ENCODE data around the gene CHAF1A. TPM values are rescaled to one million over a fixed set of nuclear protein-coding genes. Genes with fewer than 3 reads are reported as not detected.

The CHAF1A gene
- total RNA-seq, 1 donor from 2014 or later = 5.1 TPM

DNA sequence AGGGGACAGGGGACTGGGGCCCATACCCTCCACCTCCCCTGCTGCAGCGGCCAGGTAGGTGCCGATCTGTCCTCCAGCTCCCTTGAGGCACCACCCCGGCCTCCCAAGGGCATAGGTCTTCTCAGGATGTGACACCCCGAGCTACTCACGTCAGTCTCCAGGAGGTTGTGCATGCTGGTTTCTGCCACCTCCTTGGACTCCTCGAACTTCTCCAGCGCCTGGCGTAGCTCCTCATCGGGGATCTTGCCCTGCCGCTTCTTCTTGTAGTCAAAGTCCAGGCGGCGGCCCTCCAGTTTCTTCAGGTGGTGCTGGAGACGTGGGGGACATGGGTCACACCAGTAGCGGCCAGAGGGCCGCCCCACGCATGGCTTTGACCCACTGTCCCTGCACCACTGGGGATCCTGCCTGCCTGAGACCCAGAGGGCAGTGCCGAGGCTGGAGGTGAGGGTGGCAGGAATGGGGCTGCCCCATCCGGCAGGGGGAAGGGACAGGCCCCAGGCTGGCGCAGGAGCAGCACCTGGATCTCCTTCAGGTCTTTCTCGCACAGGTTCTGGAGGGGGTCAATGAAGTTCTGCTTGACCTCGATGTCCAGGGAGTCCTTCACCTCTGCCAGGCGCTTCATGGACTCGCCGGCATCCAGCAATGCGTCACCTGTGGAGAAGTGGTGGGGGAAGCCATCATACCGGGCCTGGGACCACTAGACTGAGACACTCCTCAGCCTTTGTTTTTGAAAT is 38.7 kb upstream of the CHAF1A start:
- Histone ChIP-seq H3K27me3 (ENCODE audit: low read depth) (no peaks in the 10 kb centered on the region), H3K36me3 (peaks cover 72% of the 10 kb centered on the region), H3K4me3 (no peak overlapping the region), H3K9me3 (replicated peaks) (no peaks in the 10 kb centered on the region), H3K4me1 (peaks cover 22% of the 10 kb centered on the region), H3K27ac (replicated peaks) (no peak overlapping the region)
- intact Hi-C loops (cut with micrococcal nuclease) = no loop called here
- TF ChIP-seq, protein P1, sequence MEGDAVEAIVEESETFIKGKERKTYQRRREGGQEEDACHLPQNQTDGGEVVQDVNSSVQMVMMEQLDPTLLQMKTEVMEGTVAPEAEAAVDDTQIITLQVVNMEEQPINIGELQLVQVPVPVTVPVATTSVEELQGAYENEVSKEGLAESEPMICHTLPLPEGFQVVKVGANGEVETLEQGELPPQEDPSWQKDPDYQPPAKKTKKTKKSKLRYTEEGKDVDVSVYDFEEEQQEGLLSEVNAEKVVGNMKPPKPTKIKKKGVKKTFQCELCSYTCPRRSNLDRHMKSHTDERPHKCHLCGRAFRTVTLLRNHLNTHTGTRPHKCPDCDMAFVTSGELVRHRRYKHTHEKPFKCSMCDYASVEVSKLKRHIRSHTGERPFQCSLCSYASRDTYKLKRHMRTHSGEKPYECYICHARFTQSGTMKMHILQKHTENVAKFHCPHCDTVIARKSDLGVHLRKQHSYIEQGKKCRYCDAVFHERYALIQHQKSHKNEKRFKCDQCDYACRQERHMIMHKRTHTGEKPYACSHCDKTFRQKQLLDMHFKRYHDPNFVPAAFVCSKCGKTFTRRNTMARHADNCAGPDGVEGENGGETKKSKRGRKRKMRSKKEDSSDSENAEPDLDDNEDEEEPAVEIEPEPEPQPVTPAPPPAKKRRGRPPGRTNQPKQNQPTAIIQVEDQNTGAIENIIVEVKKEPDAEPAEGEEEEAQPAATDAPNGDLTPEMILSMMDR (IDR thresholded peaks at IDR 0.05; ENCODE audit: borderline replicate concordance) = no peak
- no peak for DNase-seq

DNA sequence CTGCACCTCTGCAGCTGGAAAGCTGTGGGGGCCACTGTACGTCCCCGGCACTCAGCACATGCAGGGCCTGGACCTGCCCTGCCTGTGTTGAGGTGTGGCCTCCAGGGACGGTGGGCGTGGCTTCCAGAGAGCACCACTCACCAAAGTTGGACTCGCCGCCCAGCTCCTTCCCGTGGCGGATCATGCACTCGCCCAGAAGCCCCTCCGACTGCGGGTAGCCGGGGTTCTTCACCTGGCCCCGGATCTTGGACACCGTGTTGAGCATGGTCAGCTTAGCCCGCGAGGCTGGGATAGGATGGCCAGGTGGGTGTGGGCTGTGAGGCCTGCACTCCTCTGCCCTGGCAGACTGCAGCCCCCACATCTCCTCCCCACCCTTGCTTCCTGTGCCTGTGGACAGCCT is 37.1 kb upstream of the CHAF1A start:
- TF ChIP-seq, protein P1 (IDR thresholded peaks at IDR 0.05; ENCODE audit: borderline replicate concordance) = no peak
- Histone ChIP-seq H3K27ac (replicated peaks) (no peak overlapping the region), H3K4me3 (no peak overlapping the region), H3K4me1 (peaks cover 38% of the 10 kb centered on the region), H3K9me3 (replicated peaks) (no peaks in the 10 kb centered on the region), H3K27me3 (ENCODE audit: low read depth) (no peaks in the 10 kb centered on the region), H3K36me3 (peaks cover 59% of the 10 kb centered on the region)
- no peak for DNase-seq
- intact Hi-C loops (cut with micrococcal nuclease) = no loop called here

DNA sequence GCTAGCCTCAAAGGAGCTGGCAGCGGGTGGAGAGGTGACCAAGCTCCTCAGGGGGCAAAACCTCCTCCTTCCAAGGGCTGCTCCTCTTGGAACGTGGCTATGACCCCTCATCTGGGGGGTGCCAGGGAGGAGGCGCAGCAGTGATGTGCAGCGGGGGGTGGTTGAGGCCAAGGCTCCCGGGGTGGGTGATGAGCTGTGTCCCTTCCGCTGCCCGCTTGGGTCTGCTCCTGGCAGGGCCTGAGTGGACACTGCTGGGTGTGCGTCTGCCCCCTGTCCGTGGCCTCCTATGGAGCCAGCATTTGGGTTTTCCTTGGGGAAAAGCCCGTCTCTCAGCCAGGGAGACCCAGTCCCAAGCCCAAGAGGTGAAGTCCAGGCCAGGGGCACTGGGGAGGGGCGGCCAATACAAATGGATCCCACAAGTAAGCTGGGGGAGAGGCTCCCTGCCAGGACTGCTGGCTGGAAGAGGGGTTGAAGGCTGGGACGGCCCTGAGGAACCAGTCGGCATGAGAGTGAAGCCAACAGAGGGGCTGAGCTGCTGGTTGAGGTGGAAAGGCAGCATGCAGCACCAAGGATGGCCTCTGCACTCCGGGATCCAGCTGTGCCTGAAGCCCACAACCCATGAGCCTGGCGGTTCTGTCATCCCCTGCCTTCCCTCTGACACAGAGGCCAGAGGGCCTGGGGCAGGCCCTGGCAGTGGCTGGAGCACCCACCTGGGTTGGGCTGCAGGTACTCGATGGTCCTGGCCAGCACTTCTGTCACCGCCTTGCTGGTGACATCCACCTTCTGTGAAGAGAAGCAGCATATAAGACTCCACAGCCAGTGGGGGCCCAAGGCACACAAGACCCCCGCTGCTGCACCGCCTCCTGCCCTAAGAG is 36.4 kb upstream of the CHAF1A start:
- no peak overlapping the region for H3K27ac ChIP-seq (replicated peaks)
- H3K9me3 ChIP-seq (replicated peaks) = no peaks in the 10 kb centered on the region
- no peak for DNase-seq
- H3K4me3 ChIP-seq = no peak overlapping the region
- TF ChIP-seq, protein P1 (IDR thresholded peaks at IDR 0.05; ENCODE audit: borderline replicate concordance) = no peak
- H3K36me3 ChIP-seq = peaks cover 54% of the 10 kb centered on the region
- intact Hi-C loops (cut with micrococcal nuclease) = no loop called here
- peaks cover 45% of the 10 kb centered on the region for H3K4me1 ChIP-seq
- no peaks in the 10 kb centered on the region for H3K27me3 ChIP-seq (ENCODE audit: low read depth)

DNA sequence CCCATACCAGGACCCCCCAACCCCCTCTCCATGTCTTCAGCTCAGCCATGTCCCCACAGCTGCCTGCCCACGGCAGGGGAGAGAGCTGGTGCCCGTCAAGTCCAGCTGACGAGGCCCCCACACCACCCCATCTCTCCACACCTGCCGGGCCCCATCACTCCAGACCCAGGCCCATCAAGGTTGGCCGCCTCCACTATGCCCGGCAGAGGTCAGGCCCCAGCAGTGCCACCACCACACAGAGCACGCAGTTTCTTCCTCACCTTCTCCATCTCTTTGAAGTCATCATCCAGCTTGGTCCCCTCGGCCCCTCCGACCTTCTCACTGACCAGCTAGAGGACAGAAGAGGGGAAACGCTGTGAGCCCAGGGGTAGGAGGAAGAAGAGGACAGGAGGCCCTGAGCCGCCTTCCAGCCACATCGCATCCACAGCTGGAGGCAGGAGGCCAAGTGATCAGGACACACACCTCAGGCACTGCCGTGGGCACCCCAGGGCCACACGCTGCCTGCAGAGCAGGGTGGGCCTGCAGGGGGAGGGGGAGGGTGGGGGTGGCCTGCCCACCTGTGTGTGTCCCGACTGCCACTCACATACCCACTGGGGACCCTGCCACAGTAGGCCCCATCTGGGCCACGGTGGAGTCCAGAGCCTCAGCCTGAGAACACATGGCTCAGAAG is 35.6 kb upstream of the CHAF1A start:
- no peaks in the 10 kb centered on the region for H3K27me3 ChIP-seq (ENCODE audit: low read depth)
- no peak overlapping the region for H3K27ac ChIP-seq (replicated peaks)
- H3K36me3 ChIP-seq = peaks cover 50% of the 10 kb centered on the region
- no peak for DNase-seq
- H3K4me1 ChIP-seq = peaks cover 53% of the 10 kb centered on the region
- TF ChIP-seq, protein P1 (IDR thresholded peaks at IDR 0.05; ENCODE audit: borderline replicate concordance) = no peak
- intact Hi-C loops (cut with micrococcal nuclease) = no loop called here
- no peaks in the 10 kb centered on the region for H3K9me3 ChIP-seq (replicated peaks)
- H3K4me3 ChIP-seq = no peak overlapping the region

DNA sequence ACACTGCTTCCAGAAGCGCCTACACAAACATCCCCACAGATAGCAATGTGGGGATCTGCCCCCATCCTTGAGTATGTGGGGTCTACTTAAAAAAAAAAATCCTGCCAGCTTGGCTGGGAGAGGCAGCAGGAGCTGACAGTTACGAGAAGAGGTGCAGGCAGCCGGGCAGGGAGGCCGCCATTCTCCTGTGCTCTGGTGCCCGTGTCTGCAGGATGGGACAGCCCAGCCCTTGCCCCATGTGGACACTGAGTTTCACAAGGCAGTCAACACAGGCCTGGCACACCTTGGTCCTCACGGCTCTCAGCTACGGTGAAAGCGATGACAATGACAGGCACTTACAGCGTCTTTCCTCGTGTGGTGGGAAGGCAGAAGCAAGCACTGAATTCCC is 35.1 kb upstream of the CHAF1A start:
- no peak overlapping the region for H3K27ac ChIP-seq (replicated peaks)
- peaks cover 44% of the 10 kb centered on the region for H3K36me3 ChIP-seq
- intact Hi-C loops (cut with micrococcal nuclease) = no loop called here
- TF ChIP-seq, protein P1 (IDR thresholded peaks at IDR 0.05; ENCODE audit: borderline replicate concordance) = no peak
- DNase-seq = no peak
- no peaks in the 10 kb centered on the region for H3K27me3 ChIP-seq (ENCODE audit: low read depth)
- H3K4me3 ChIP-seq = no peak overlapping the region
- no peaks in the 10 kb centered on the region for H3K9me3 ChIP-seq (replicated peaks)
- peaks cover 58% of the 10 kb centered on the region for H3K4me1 ChIP-seq
